ENCODE results near the gene DNAJC18.
"Not testable (repeated sequence)": the region's sequence is repeated elsewhere in the genome, so short reads cannot be mapped to it uniquely, and the experiment has no call there.

The DNAJC18 gene

GRCh38 chr5:139425497-139425896, 13.8 kb downstream of the DNAJC18 start:
- DNase-seq: no peak

GRCh38 chr5:139422307-139422893, 16.9 kb downstream of the DNAJC18 start:
- no peak for DNase-seq

GRCh38 chr5:139419226-139420192, 19.8 kb downstream of the DNAJC18 start:
- DNase-seq: no peak

- no peak for DNase-seq
Measured at GRCh38 chr5:139418793-139419192, 20.5 kb downstream of the DNAJC18 start.

GRCh38 chr5:139417214-139417613, 22.1 kb downstream of the DNAJC18 start:
- no peak for DNase-seq

- no peak for DNase-seq
Measured at GRCh38 chr5:139416651-139417050, 22.7 kb downstream of the DNAJC18 start.

GRCh38 chr5:139415869-139416268, 23.5 kb downstream of the DNAJC18 start:
- DNase-seq: no peak

- no peak for DNase-seq
Measured at GRCh38 chr5:139415221-139415861, 24.0 kb downstream of the DNAJC18 start.

GRCh38 chr5:139414581-139415130, 24.7 kb downstream of the DNAJC18 start:
- DNase-seq: no peak

- no peak for DNase-seq
Measured at GRCh38 chr5:139413963-139414362, 25.4 kb downstream of the DNAJC18 start.

GRCh38 chr5:139413153-139413552, 26.2 kb downstream of the DNAJC18 start:
- no peak for DNase-seq

GRCh38 chr5:139410993-139411828, 28.1 kb downstream of the DNAJC18 start:
- DNase-seq: no peak

- DNase-seq: no peak
Measured at GRCh38 chr5:139410121-139410992, 29.0 kb downstream of the DNAJC18 start.

GRCh38 chr5:139409116-139409515, 30.2 kb downstream of the DNAJC18 start:
- DNase-seq: not testable (repeated sequence)

- no peak for DNase-seq
Measured at GRCh38 chr5:139408191-139408590, 31.1 kb downstream of the DNAJC18 start.

GRCh38 chr5:139407517-139407916, 31.8 kb downstream of the DNAJC18 start:
- DNase-seq: no peak

GRCh38 chr5:139406963-139407362, 32.4 kb downstream of the DNAJC18 start:
- DNase-seq: no peak

GRCh38 chr5:139404484-139404840, 34.9 kb downstream of the DNAJC18 start:
- DNase-seq: no peak

- peak; percentile 98 for DNase-seq
Measured at GRCh38 chr5:139403787-139404483, 35.4 kb downstream of the DNAJC18 start, which contains the start of gene SPATA24. Gene SPATA24, minus strand, starts transcription at chr5:139404089. Its CDS starts 29 bp downstream, at chr5:139404060.

GRCh38 chr5:139403418-139403786, 35.9 kb downstream of the DNAJC18 start:
- no peak for DNase-seq
